Measurements from ENCODE around the gene WDR20.
"Not testable (repeated sequence)": the region's sequence is repeated elsewhere in the genome, so short reads cannot be mapped to it uniquely, and the experiment has no call there.

Gene WDR20

GRCh38 chr14:102145395-102145794 lies 5.7 kb downstream of the WDR20 start:
- Mint-ChIP-seq H3K27ac (no peak overlapping the region), H3K27me3 (no peaks in the 10 kb centered on the region), H3K36me3 (peaks cover 31% of the 10 kb centered on the region), H3K4me3 (no peak overlapping the region), H3K4me1 (peaks cover 41% of the 10 kb centered on the region), H3K9me3 (no peaks in the 10 kb centered on the region)
- ATAC-seq = no peak

- no peak for ATAC-seq
- H3K4me1 Mint-ChIP-seq = peaks cover 38% of the 10 kb centered on the region
- peak overlapping the region; percentile 7 for H3K27ac Mint-ChIP-seq
- H3K36me3 Mint-ChIP-seq = peaks cover 41% of the 10 kb centered on the region
- H3K27me3 Mint-ChIP-seq = no peaks in the 10 kb centered on the region
- no peaks in the 10 kb centered on the region for H3K9me3 Mint-ChIP-seq
- H3K4me3 Mint-ChIP-seq = no peak overlapping the region
Observed at GRCh38 chr14:102146423-102146822, 6.7 kb downstream of the WDR20 start.

GRCh38 chr14:102150083-102150482 lies 10.4 kb downstream of the WDR20 start:
- peaks cover 53% of the 10 kb centered on the region for H3K4me1 Mint-ChIP-seq

GRCh38 chr14:102150744-102151143 lies 11.0 kb downstream of the WDR20 start:
- H3K9me3 Mint-ChIP-seq = no peaks in the 10 kb centered on the region
- no peak overlapping the region for H3K27ac Mint-ChIP-seq
- no peaks in the 10 kb centered on the region for H3K27me3 Mint-ChIP-seq
- H3K36me3 Mint-ChIP-seq = peaks cover 55% of the 10 kb centered on the region
- peaks cover 51% of the 10 kb centered on the region for H3K4me1 Mint-ChIP-seq
- H3K4me3 Mint-ChIP-seq = no peak overlapping the region
- no peak for ATAC-seq

More at GRCh38 chr14:102150083-102150482, 10.4 kb downstream of the WDR20 start:
- Mint-ChIP-seq H3K4me3 (no peak overlapping the region), H3K27me3 (no peaks in the 10 kb centered on the region), H3K9me3 (no peaks in the 10 kb centered on the region), H3K27ac (no peak overlapping the region), H3K36me3 (peaks cover 62% of the 10 kb centered on the region)
- no peak for ATAC-seq

GRCh38 chr14:102151411-102151810 lies 11.7 kb downstream of the WDR20 start:
- peaks cover 49% of the 10 kb centered on the region for H3K36me3 Mint-ChIP-seq
- peaks cover 45% of the 10 kb centered on the region for H3K4me1 Mint-ChIP-seq
- not testable (repeated sequence) for H3K9me3 Mint-ChIP-seq, ATAC-seq, H3K27me3 Mint-ChIP-seq, H3K4me3 Mint-ChIP-seq, H3K27ac Mint-ChIP-seq

GRCh38 chr14:102154121-102154520 lies 14.4 kb downstream of the WDR20 start:
- Mint-ChIP-seq H3K9me3 (no peaks in the 10 kb centered on the region), H3K4me1 (peaks cover 48% of the 10 kb centered on the region), H3K4me3 (no peak overlapping the region), H3K27ac (no peak overlapping the region), H3K36me3 (peaks cover 43% of the 10 kb centered on the region), H3K27me3 (no peaks in the 10 kb centered on the region)
- ATAC-seq = no peak

GRCh38 chr14:102154821-102155549 lies 15.3 kb downstream of the WDR20 start:
- Mint-ChIP-seq H3K27me3 (no peaks in the 10 kb centered on the region), H3K4me1 (peaks cover 56% of the 10 kb centered on the region), H3K36me3 (peaks cover 48% of the 10 kb centered on the region), H3K27ac (peak overlapping the region; percentile 22), H3K4me3 (no peak overlapping the region), H3K9me3 (no peaks in the 10 kb centered on the region)
- no peak for ATAC-seq

GRCh38 chr14:102157346-102157745 lies 17.6 kb downstream of the WDR20 start:
- Mint-ChIP-seq H3K9me3 (no peaks in the 10 kb centered on the region), H3K4me1 (peaks cover 55% of the 10 kb centered on the region), H3K27me3 (no peaks in the 10 kb centered on the region), H3K4me3 (no peak overlapping the region), H3K27ac (no peak overlapping the region), H3K36me3 (peaks cover 31% of the 10 kb centered on the region)
- ATAC-seq = no peak

GRCh38 chr14:102158797-102159196 lies 19.1 kb downstream of the WDR20 start:
- Mint-ChIP-seq H3K9me3 (no peaks in the 10 kb centered on the region), H3K36me3 (peaks cover 23% of the 10 kb centered on the region), H3K27ac (no peak overlapping the region), H3K27me3 (no peaks in the 10 kb centered on the region), H3K4me3 (no peak overlapping the region), H3K4me1 (peaks cover 55% of the 10 kb centered on the region)
- ATAC-seq = no peak

- Mint-ChIP-seq H3K27me3 (no peaks in the 10 kb centered on the region), H3K9me3 (no peaks in the 10 kb centered on the region), H3K4me1 (peaks cover 55% of the 10 kb centered on the region), H3K27ac (no peak overlapping the region), H3K4me3 (no peak overlapping the region), H3K36me3 (peaks cover 32% of the 10 kb centered on the region)
- ATAC-seq = no peak
Observed at GRCh38 chr14:102159841-102160240, 20.1 kb downstream of the WDR20 start.

GRCh38 chr14:102162487-102162886 lies 22.8 kb downstream of the WDR20 start:
- ATAC-seq = no peak
- H3K4me3 Mint-ChIP-seq = no peak overlapping the region
- no peaks in the 10 kb centered on the region for H3K27me3 Mint-ChIP-seq
- H3K36me3 Mint-ChIP-seq = peaks cover 50% of the 10 kb centered on the region
- peak overlapping the region; percentile 63 for H3K27ac Mint-ChIP-seq
- peaks cover 64% of the 10 kb centered on the region for H3K4me1 Mint-ChIP-seq
- H3K9me3 Mint-ChIP-seq = no peaks in the 10 kb centered on the region

GRCh38 chr14:102164241-102164641 lies 24.5 kb downstream of the WDR20 start:
- Mint-ChIP-seq H3K36me3 (peaks cover 48% of the 10 kb centered on the region), H3K9me3 (no peaks in the 10 kb centered on the region), H3K4me3 (no peak overlapping the region), H3K27me3 (no peaks in the 10 kb centered on the region), H3K27ac (no peak overlapping the region), H3K4me1 (peaks cover 53% of the 10 kb centered on the region)
- ATAC-seq = no peak

GRCh38 chr14:102164965-102165364 lies 25.3 kb downstream of the WDR20 start:
- Mint-ChIP-seq H3K9me3 (no peaks in the 10 kb centered on the region), H3K36me3 (peaks cover 46% of the 10 kb centered on the region), H3K4me1 (peaks cover 49% of the 10 kb centered on the region), H3K27me3 (no peaks in the 10 kb centered on the region), H3K27ac (no peak overlapping the region), H3K4me3 (no peak overlapping the region)
- no peak for ATAC-seq

- Mint-ChIP-seq H3K27ac (no peak overlapping the region), H3K9me3 (no peaks in the 10 kb centered on the region), H3K27me3 (no peaks in the 10 kb centered on the region), H3K36me3 (peaks cover 27% of the 10 kb centered on the region), H3K4me1 (peaks cover 30% of the 10 kb centered on the region), H3K4me3 (no peak overlapping the region)
- ATAC-seq = no peak
Observed at GRCh38 chr14:102170061-102170460, 30.4 kb downstream of the WDR20 start.

- Mint-ChIP-seq H3K27me3 (no peaks in the 10 kb centered on the region), H3K27ac (no peak overlapping the region), H3K4me1 (peaks cover 35% of the 10 kb centered on the region), H3K36me3 (peaks cover 29% of the 10 kb centered on the region), H3K4me3 (no peak overlapping the region), H3K9me3 (no peaks in the 10 kb centered on the region)
- no peak for ATAC-seq
Observed at GRCh38 chr14:102171173-102172020, 31.7 kb downstream of the WDR20 start.

GRCh38 chr14:102172021-102172272 lies 32.2 kb downstream of the WDR20 start:
- H3K4me3 Mint-ChIP-seq, H3K27ac Mint-ChIP-seq, ATAC-seq, H3K9me3 Mint-ChIP-seq, H3K27me3 Mint-ChIP-seq: not testable (repeated sequence)
- Mint-ChIP-seq H3K36me3 (peaks cover 24% of the 10 kb centered on the region), H3K4me1 (peaks cover 30% of the 10 kb centered on the region)

Measured in stimulated activated memory B cell treated with anti-CD40 and anti-IgM and Interleukin-4, amounts not matched to agents 10 μg/mL and 1 μg/mL and 100 μg/mL, for 72 hours (primary cell).